ENCODE results near the gene RAMP3.

- TF ChIP-seq CTCF (IDR thresholded peaks at IDR 0.05) (no peak), EP300 (IDR thresholded peaks at IDR 0.05) (no peak), POLR2A (IDR thresholded peaks at IDR 0.05) (no peak)
Measured at GRCh38 chr7:45123913-45124710, 33.5 kb upstream of the RAMP3 start.

Measured in tibial nerve (tissue), 4 donors.